ENCODE data around the gene CACNA1C.
"Not testable (repeated sequence)": the region's sequence is repeated elsewhere in the genome, so short reads cannot be mapped to it uniquely, and the experiment has no call there.

Gene CACNA1C

GRCh38 chr12:2463719-2464118 is 410.9 kb downstream of the CACNA1C start:
- no peak for DNase-seq (ENCODE audit: low read depth in 2 of 2, low spot score in 1 of 2)

- no peak for DNase-seq (ENCODE audit: low read depth in 2 of 2, low spot score in 1 of 2)
Measured at GRCh38 chr12:2465681-2466080, 412.9 kb downstream of the CACNA1C start.

GRCh38 chr12:2466211-2466610 is 413.4 kb downstream of the CACNA1C start:
- DNase-seq (ENCODE audit: low read depth in 2 of 2, low spot score in 1 of 2): no peak

GRCh38 chr12:2467447-2468195 is 414.8 kb downstream of the CACNA1C start:
- DNase-seq (ENCODE audit: low read depth in 2 of 2, low spot score in 1 of 2): no peak

- DNase-seq (ENCODE audit: low read depth in 2 of 2, low spot score in 1 of 2): no peak
Measured at GRCh38 chr12:2475984-2476383, 423.2 kb downstream of the CACNA1C start.

GRCh38 chr12:2477009-2477766 is 424.4 kb downstream of the CACNA1C start:
- no peak for DNase-seq (ENCODE audit: low read depth in 2 of 2, low spot score in 1 of 2)

GRCh38 chr12:2479851-2480535 is 427.2 kb downstream of the CACNA1C start:
- DNase-seq (ENCODE audit: low read depth in 2 of 2, low spot score in 1 of 2): no peak

- no peak for DNase-seq (ENCODE audit: low read depth in 2 of 2, low spot score in 1 of 2)
Measured at GRCh38 chr12:2481346-2481745, 428.6 kb downstream of the CACNA1C start.

- DNase-seq (ENCODE audit: low read depth in 2 of 2, low spot score in 1 of 2): no peak
Measured at GRCh38 chr12:2481951-2482350, 429.2 kb downstream of the CACNA1C start.

- DNase-seq (ENCODE audit: low read depth in 2 of 2, low spot score in 1 of 2): no peak
Measured at GRCh38 chr12:2482938-2483660, 430.3 kb downstream of the CACNA1C start.

- no peak for DNase-seq (ENCODE audit: low read depth in 2 of 2, low spot score in 1 of 2)
Measured at GRCh38 chr12:2483713-2484112, 430.9 kb downstream of the CACNA1C start.

GRCh38 chr12:2484141-2484776 is 431.5 kb downstream of the CACNA1C start:
- no peak for DNase-seq (ENCODE audit: low read depth in 2 of 2, low spot score in 1 of 2)

- no peak for DNase-seq (ENCODE audit: low read depth in 2 of 2, low spot score in 1 of 2)
Measured at GRCh38 chr12:2485681-2486080, 432.9 kb downstream of the CACNA1C start.

- no peak for DNase-seq (ENCODE audit: low read depth in 2 of 2, low spot score in 1 of 2)
Measured at GRCh38 chr12:2486796-2487195, 434.0 kb downstream of the CACNA1C start.

GRCh38 chr12:2487278-2487677 is 434.5 kb downstream of the CACNA1C start:
- DNase-seq (ENCODE audit: low read depth in 2 of 2, low spot score in 1 of 2): no peak

GRCh38 chr12:2488131-2488530 is 435.3 kb downstream of the CACNA1C start:
- DNase-seq (ENCODE audit: low read depth in 2 of 2, low spot score in 1 of 2): no peak

- DNase-seq (ENCODE audit: low read depth in 2 of 2, low spot score in 1 of 2): no peak
Measured at GRCh38 chr12:2488596-2488995, 435.8 kb downstream of the CACNA1C start.

GRCh38 chr12:2489275-2489674 is 436.5 kb downstream of the CACNA1C start:
- DNase-seq (ENCODE audit: low read depth in 2 of 2, low spot score in 1 of 2): no peak

GRCh38 chr12:2490831-2491230 is 438.0 kb downstream of the CACNA1C start:
- no peak for DNase-seq (ENCODE audit: low read depth in 2 of 2, low spot score in 1 of 2)

GRCh38 chr12:2491349-2491748 is 438.6 kb downstream of the CACNA1C start:
- DNase-seq (ENCODE audit: low read depth in 2 of 2, low spot score in 1 of 2): not testable (repeated sequence)

GRCh38 chr12:2492236-2492635 is 439.4 kb downstream of the CACNA1C start:
- no peak for DNase-seq (ENCODE audit: low read depth in 2 of 2, low spot score in 1 of 2)

Data from stimulated activated CD8-positive, alpha-beta memory T cell treated with anti-CD3 and anti-CD28 coated beads, Interleukin-4, amount 100 ng/mL, for 1 hour (primary cell).